GM12891 (cell line): Measurements from ENCODE around the gene TNFRSF25.

ENCODE experiments used
- PAX5 ChIP-seq: IDR thresholded peaks from 2 replicates; pipeline ENCODE4 v1.6.1; 2011; ENCODE audit warnings: low read length, moderate library complexity, mild to moderate bottlenecking; ENCODE audit not compliant: insufficient read depth, severe bottlenecking
- POLR2A ChIP-seq: IDR thresholded peaks from 2 replicates; pipeline ENCODE4 v1.6.1; 2011; ENCODE audit warnings: low read depth, low read length, control low read depth
- POLR2AphosphoS5 ChIP-seq: IDR thresholded peaks from 2 replicates; pipeline ENCODE4 v1.6.1; 2011; ENCODE audit warnings: low read depth, low read length, control low read depth
- POU2F2 ChIP-seq: IDR thresholded peaks from 2 replicates; pipeline ENCODE4 v1.6.1; 2011; ENCODE audit warnings: low read depth, mild to moderate bottlenecking, control low read depth, low read length, moderate library complexity
- SPI1 ChIP-seq: IDR thresholded peaks from 2 replicates; pipeline ENCODE4 v1.6.1; 2011; ENCODE audit warnings: low read depth, low read length, control low read depth
- TAF1 ChIP-seq: IDR thresholded peaks from 2 replicates; pipeline ENCODE4 v1.6.1; 2011; ENCODE audit warnings: low read depth, low read length, control low read depth

- TF ChIP-seq POLR2A = no peak
- TF ChIP-seq TAF1 = no peak
- no peak for TF ChIP-seq PAX5
- no peak for TF ChIP-seq POLR2AphosphoS5
- TF ChIP-seq POU2F2 = no peak
- TF ChIP-seq SPI1 = no peak
Measured at GRCh38 chr1:6420454-6421042, 45.4 kb downstream of the TNFRSF25 start.
